Fibroblast of lung (primary cell): Measurements from ENCODE around the gene GLRB. TPM values are rescaled to one million over a fixed set of nuclear protein-coding genes. Genes with fewer than 3 reads are reported as not detected.

Experiments
- DNase-seq, 2 donors: peaks; one replicate each; pipeline versions ENCODE4 v3.0.0 to v3.0.0-alpha.2; 2010; ENCODE audit warnings: low read depth in 2 of 2
- H2AFZ ChIP-seq: 2 replicates; pipeline ENCODE4 v1.5.1; 2012; ENCODE audit warnings: low read length, control low read depth, inconsistent platforms
- H3K27ac ChIP-seq: 2 replicates; pipeline ENCODE4 v1.5.1; 2011; ENCODE audit warnings: low read length, control low read depth; ENCODE audit not compliant: insufficient read depth
- H3K27me3 ChIP-seq: 2 replicates; pipeline ENCODE4 v1.5.1; 2011; ENCODE audit warnings: mild to moderate bottlenecking, low read length; ENCODE audit not compliant: control insufficient read depth, insufficient read depth
- H3K36me3 ChIP-seq: 2 replicates; pipeline ENCODE4 v1.5.1; 2011; ENCODE audit warnings: low read length; ENCODE audit not compliant: control insufficient read depth, insufficient read depth
- H3K4me1 ChIP-seq: 2 replicates; pipeline ENCODE4 v1.5.1; 2011; ENCODE audit warnings: low read length; ENCODE audit not compliant: control insufficient read depth, insufficient read depth; ENCODE audit errors: extremely low read depth
- H3K4me2 ChIP-seq: 2 replicates; pipeline ENCODE4 v1.5.1; 2011; ENCODE audit warnings: low read length, control low read depth; ENCODE audit not compliant: insufficient read depth; ENCODE audit errors: extremely low read depth
- H3K4me3 ChIP-seq, 4 experiments: fragments of 200-600 bp in 1 of 4; sonication (generic) in 1 of 4; replicated peaks in 1 of 4; 2 replicates each; pipeline ENCODE4 v1.5.1; 2011 to 2016; ENCODE audit warnings: low read length in 4 of 4, low read depth in 3 of 4, mild to moderate bottlenecking in 3 of 4, control low read depth in 2 of 4, inconsistent platforms in 1 of 4, mixed read lengths in 1 of 4; ENCODE audit not compliant: insufficient read depth in 1 of 4; ENCODE audit errors: control extremely low read depth in 1 of 4
- H3K79me2 ChIP-seq: 2 replicates; pipeline ENCODE4 v1.5.1; 2012; ENCODE audit warnings: mild to moderate bottlenecking, low read length, inconsistent platforms; ENCODE audit not compliant: control insufficient read depth, insufficient read depth
- H3K9ac ChIP-seq: 2 replicates; pipeline ENCODE4 v1.5.1; 2011; ENCODE audit warnings: mild to moderate bottlenecking, low read length, control low read depth; ENCODE audit not compliant: insufficient read depth
- H3K9me3 ChIP-seq: 2 replicates; pipeline ENCODE4 v1.5.1; 2012; ENCODE audit warnings: low read depth, low read length; ENCODE audit not compliant: control insufficient read depth, insufficient read depth
- H4K20me1 ChIP-seq: 2 replicates; pipeline ENCODE4 v1.5.1; 2011; ENCODE audit warnings: low read length; ENCODE audit not compliant: control insufficient read depth, insufficient read depth; ENCODE audit errors: extremely low read depth
- CTCF ChIP-seq, 2 donors: IDR thresholded peaks in 1 of 2; conservative IDR thresholded peaks in 1 of 2; 1 replicate in 1 of 2; 2 replicates in 1 of 2; pipeline ENCODE4 v1.5.1; 2011 to 2012; ENCODE audit warnings: low read length in 2 of 2, control low read depth in 1 of 2, inconsistent platforms in 1 of 2, low read depth in 1 of 2, mild to moderate bottlenecking in 1 of 2
- EZH2 ChIP-seq: IDR thresholded peaks from 2 replicates; pipeline ENCODE4 v1.5.1; 2012; ENCODE audit warnings: low read length, control low read depth, mild to moderate bottlenecking; ENCODE audit errors: missing control alignments
- polyA plus RNA-seq, 2 donors: library from polyadenylated mRNA; depleted of rRNA in 1 of 2; stranded (reverse) in 1 of 2; unstranded in 1 of 2; fragments of >200 nt; gene quantifications; 2 replicates each; pipeline ENCODE4 v1.2.1, GENCODE V29; 2011 to 2012; ENCODE audit warnings: missing spikeins in 1 of 2
- total RNA-seq: library from RNA; depleted of rRNA; stranded (reverse); fragments of >200 nt; gene quantifications from 2 replicates; pipeline ENCODE4 v1.2.1, GENCODE V29; 2014

GLRB gene
- total and polyA plus RNA-seq, 2 donors (not counting 1 experiment from before 2014, with no cell fraction given), result 10.3 to 25.9 TPM

- Histone ChIP-seq H3K4me3 (no peak overlapping the region), H3K4me1 (peaks cover 11% of the 10 kb centered on the region), H3K79me2 (no peaks in the 10 kb centered on the region), H3K9me3 (no peaks in the 10 kb centered on the region), H3K36me3 (no peaks in the 10 kb centered on the region), H3K27ac (no peak overlapping the region), H2AFZ (no peak overlapping the region), H3K27me3 (no peaks in the 10 kb centered on the region), H3K9ac (no peak overlapping the region), H4K20me1 (no peaks in the 10 kb centered on the region), H3K4me2 (no peak overlapping the region)
- no peak for TF ChIP-seq EZH2
- no peak for TF ChIP-seq CTCF (conservative IDR thresholded peaks at IDR 0.05 in 1 of 2, IDR thresholded peaks at IDR 0.05 in 1 of 2; ENCODE audit: low read depth in 1 of 2, low read length in 2 of 2)
- DNase-seq, result no peak
These were observed 38.7 kb downstream of the GLRB start for GRCh38 chr4:157114671-157115070.

GRCh38 chr4:157115613-157116335 is 39.8 kb downstream of the GLRB start:
- TF ChIP-seq EZH2, result no peak
- no peak for TF ChIP-seq CTCF (conservative IDR thresholded peaks at IDR 0.05 in 1 of 2, IDR thresholded peaks at IDR 0.05 in 1 of 2; ENCODE audit: low read depth in 1 of 2, low read length in 2 of 2)
- Histone ChIP-seq H3K27me3 (no peaks in the 10 kb centered on the region), H3K27ac (no peak overlapping the region)

GRCh38 chr4:157121401-157121800 is 45.5 kb downstream of the GLRB start:
- H3K36me3 ChIP-seq, result no peaks in the 10 kb centered on the region
- no peaks in the 10 kb centered on the region for H3K9me3 ChIP-seq
- no peak overlapping the region for H3K4me2 ChIP-seq
- H3K79me2 ChIP-seq, result no peaks in the 10 kb centered on the region
- no peak overlapping the region for H3K27ac ChIP-seq
- H2AFZ ChIP-seq, result no peak overlapping the region
- no peak overlapping the region for H3K4me3 ChIP-seq
- TF ChIP-seq EZH2, result no peak
- no peak for TF ChIP-seq CTCF (conservative IDR thresholded peaks at IDR 0.05 in 1 of 2, IDR thresholded peaks at IDR 0.05 in 1 of 2; ENCODE audit: low read depth in 1 of 2, low read length in 2 of 2)
- DNase-seq, result peak in 1 of 2 donors; percentile 56
- H4K20me1 ChIP-seq, result no peaks in the 10 kb centered on the region
- H3K27me3 ChIP-seq, result no peaks in the 10 kb centered on the region
- peaks cover 2% of the 10 kb centered on the region for H3K4me1 ChIP-seq
- H3K9ac ChIP-seq, result no peak overlapping the region

More at GRCh38 chr4:157115613-157116335, 39.8 kb downstream of the GLRB start:
- Histone ChIP-seq H3K9ac (no peak overlapping the region), H3K79me2 (no peaks in the 10 kb centered on the region), H2AFZ (no peak overlapping the region), H3K4me3 (no peak overlapping the region), H3K4me2 (peak overlapping the region; percentile 37), H3K36me3 (no peaks in the 10 kb centered on the region), H3K4me1 (peaks cover 11% of the 10 kb centered on the region), H4K20me1 (no peaks in the 10 kb centered on the region), H3K9me3 (no peaks in the 10 kb centered on the region)
- DNase-seq, result peak; percentile 67 to 87
